Left lung (tissue), 10 donors: ENCODE results near the gene RBM22. TPM values are rescaled to one million over a fixed set of nuclear protein-coding genes. Genes with fewer than 3 reads are reported as not detected.
A peak's percentile ranks its signal among the peaks of the same experiment; 100 is the strongest.

ENCODE experiments used
- ATAC-seq: fragments of 200-7000 bp; cut with Tn5 transposase; one replicate; pipeline ENCODE4 v1.9.1; 2020; ENCODE audit warnings: moderate library complexity
- DNase-seq, 4 donors: peaks; one replicate each; pipeline ENCODE4 v3.0.0-alpha.2; 2013 to 2020
- H3K27ac ChIP-seq, 2 donors: fragments of 200-600 bp; sonication (generic) in 1 of 2; one replicate each; pipeline versions ENCODE4 v1.5.0 to v1.8.0; 2020 to 2021
- H3K27me3 ChIP-seq, 2 donors: fragments of 200-600 bp; sonication (generic) in 1 of 2; one replicate each; pipeline versions ENCODE4 v1.5.0 to v1.8.0; 2020 to 2021
- H3K36me3 ChIP-seq, 2 donors: fragments of 200-600 bp; sonication (generic) in 1 of 2; one replicate each; pipeline versions ENCODE4 v1.5.0 to v1.8.0; 2020 to 2021
- H3K4me1 ChIP-seq, 2 donors: fragments of 200-600 bp; one replicate each; pipeline ENCODE4 v1.8.0; 2021
- H3K4me3 ChIP-seq, 2 donors: fragments of 200-600 bp; sonication (generic) in 1 of 2; one replicate each; pipeline versions ENCODE4 v1.5.0 to v1.8.0; 2020 to 2021; ENCODE audit warnings: mild to moderate bottlenecking in 1 of 2
- H3K9me3 ChIP-seq, 2 donors: fragments of 200-600 bp; sonication (generic) in 1 of 2; one replicate each; pipeline versions ENCODE4 v1.5.0 to v1.8.0; 2020 to 2021
- intact Hi-C, 2 donors: fragments of 100-400 bp; cut with DNase I; formaldehyde crosslinking; loops; one replicate each; pipeline versions ENCODE4 v1.11.2 to v1.14.2; 2022
- polyA plus RNA-seq, 6 donors: library from polyadenylated mRNA; unstranded; fragments of 120-200 nt; gene quantifications; one replicate each; pipeline ENCODE4 v1.2.1, GENCODE V29; 2013; ENCODE audit not compliant: insufficient read length in 6 of 6
- total RNA-seq, 2 donors: library from RNA; stranded (reverse); fragmentation: NEBNext Ultra II Directional; extraction: Animal tissue kit (Norgen Biotek cat#: 25700); gene quantifications; one replicate each; pipeline ENCODE4 v1.2.1, GENCODE V29; 2021
- TF ChIP-seq, protein P1 (sequence below), 2 donors: fragments of 200-600 bp; sonication (generic) in 1 of 2; IDR thresholded peaks; one replicate each; pipeline versions ENCODE4 v1.5.0 to v1.8.0; 2021; ENCODE audit warnings: antibody characterized with exemption in 2 of 2
- donor health status: DM: no; HTN: yes; CAD: no.
- donor health status: DM: no; HTN: no; CAD: no.

The RBM22 gene
- total and polyA plus RNA-seq, 8 donors: 36.4 to 81.0 (median 76.8) TPM

DNA sequence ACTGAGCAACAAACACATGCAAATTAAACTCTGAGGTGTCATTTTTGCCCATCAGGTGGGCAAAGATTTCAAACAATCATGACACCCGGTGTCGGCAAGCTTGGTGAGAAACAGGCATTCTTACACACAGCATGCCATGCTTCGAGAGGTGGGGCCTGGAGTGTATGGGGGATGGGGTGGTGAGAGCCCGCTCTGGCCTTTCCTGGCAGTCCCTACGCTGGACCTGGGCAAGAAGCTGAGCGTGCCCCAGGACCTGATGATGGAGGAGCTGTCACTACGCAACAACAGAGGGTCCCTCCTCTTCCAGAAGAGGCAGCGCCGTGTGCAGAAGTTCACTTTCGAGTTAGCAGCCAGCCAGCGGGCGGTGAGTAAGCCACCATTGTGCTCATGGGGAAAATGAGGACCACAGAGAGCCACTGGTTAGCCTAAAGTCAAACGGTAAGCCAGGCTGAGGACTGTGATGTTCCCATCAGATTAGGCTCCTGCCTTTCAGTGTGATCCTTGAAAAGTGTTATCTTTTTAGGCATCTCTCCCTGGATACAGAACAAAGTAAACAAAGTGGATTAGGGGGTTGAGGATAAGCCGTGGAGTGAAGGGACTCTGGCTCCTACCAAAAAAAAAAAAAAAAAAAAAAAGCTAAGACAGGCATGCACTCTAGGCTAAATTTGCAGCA, 30.5 kb downstream of the RBM22 start:
- Histone ChIP-seq H3K9me3 (no peaks in the 10 kb centered on the region), H3K27ac (no peak overlapping the region), H3K27me3 (peaks cover 5 to 16% of the 10 kb centered on the region in 2 donors), H3K4me1 (peaks cover 10 to 33% of the 10 kb centered on the region in 2 donors), H3K4me3 (no peak overlapping the region), H3K36me3 (no peaks in the 10 kb centered on the region)
- DNase-seq (peak in 1 of 4 donors; percentile 45), ATAC-seq (no peak)
- TF ChIP-seq, protein P1, sequence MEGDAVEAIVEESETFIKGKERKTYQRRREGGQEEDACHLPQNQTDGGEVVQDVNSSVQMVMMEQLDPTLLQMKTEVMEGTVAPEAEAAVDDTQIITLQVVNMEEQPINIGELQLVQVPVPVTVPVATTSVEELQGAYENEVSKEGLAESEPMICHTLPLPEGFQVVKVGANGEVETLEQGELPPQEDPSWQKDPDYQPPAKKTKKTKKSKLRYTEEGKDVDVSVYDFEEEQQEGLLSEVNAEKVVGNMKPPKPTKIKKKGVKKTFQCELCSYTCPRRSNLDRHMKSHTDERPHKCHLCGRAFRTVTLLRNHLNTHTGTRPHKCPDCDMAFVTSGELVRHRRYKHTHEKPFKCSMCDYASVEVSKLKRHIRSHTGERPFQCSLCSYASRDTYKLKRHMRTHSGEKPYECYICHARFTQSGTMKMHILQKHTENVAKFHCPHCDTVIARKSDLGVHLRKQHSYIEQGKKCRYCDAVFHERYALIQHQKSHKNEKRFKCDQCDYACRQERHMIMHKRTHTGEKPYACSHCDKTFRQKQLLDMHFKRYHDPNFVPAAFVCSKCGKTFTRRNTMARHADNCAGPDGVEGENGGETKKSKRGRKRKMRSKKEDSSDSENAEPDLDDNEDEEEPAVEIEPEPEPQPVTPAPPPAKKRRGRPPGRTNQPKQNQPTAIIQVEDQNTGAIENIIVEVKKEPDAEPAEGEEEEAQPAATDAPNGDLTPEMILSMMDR (IDR thresholded peaks at IDR 0.05): no peak
- intact Hi-C loops: no loop called here

DNA sequence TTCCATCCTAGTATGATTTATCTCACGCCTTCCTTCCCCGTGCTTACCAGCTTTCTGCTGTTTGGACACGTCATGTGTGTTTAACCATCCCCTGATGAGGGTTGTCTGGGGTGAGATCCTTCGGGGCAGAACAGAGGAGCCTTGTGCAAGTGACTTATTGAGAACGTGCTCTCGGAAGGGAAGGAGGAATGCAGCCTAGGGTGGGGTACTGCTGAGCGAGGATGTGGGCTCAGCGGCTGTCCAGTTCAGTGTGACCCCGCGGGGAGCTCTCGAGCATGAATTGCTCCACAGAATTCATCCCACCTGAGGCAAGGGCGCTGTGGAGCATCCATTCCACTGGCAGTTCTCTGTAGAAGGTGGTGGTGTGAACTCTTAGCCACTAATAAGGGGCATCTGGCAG, 35.8 kb downstream of the RBM22 start:
- ATAC-seq (no peak), DNase-seq (no peak)
- no peaks in the 10 kb centered on the region for H3K36me3 ChIP-seq
- TF ChIP-seq, protein P1 (IDR thresholded peaks at IDR 0.05): no peak
- H3K4me1 ChIP-seq: no peaks in the 10 kb centered on the region
- no peak overlapping the region for H3K4me3 ChIP-seq
- intact Hi-C loops: no loop called here
- H3K9me3 ChIP-seq: no peaks in the 10 kb centered on the region
- no peaks in the 10 kb centered on the region for H3K27me3 ChIP-seq
- H3K27ac ChIP-seq: no peak overlapping the region

DNA sequence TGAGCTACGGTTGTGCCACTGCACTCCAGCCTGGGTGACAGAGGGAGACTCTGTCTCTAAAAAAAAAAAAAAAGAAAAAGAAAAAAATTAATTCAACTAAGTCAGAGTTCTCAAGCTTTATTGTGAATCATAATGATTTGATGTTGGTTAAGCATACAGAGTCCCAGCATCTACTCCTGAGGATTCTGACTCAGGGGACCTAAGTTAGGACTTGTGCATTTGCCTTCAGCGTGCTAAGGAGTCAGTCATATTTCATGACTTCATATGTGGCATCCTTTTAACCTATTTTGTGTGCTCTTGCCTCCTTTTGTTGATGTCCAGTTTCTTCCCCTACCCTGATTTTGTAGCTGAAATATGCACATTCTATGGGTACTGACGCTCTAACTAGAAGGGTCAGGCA, 36.9 kb downstream of the RBM22 start:
- H3K9me3 ChIP-seq: no peaks in the 10 kb centered on the region
- H3K27ac ChIP-seq: no peak overlapping the region
- DNase-seq: no peak
- TF ChIP-seq, protein P1 (IDR thresholded peaks at IDR 0.05): no peak
- intact Hi-C loops: loop anchor here in 1 of 2 donors (5.0 kb wide), 1 partner anchor 102 kb away; no protein-coding TSS in a partner anchor
- no peaks in the 10 kb centered on the region for H3K36me3 ChIP-seq
- H3K27me3 ChIP-seq: no peaks in the 10 kb centered on the region
- no peak for ATAC-seq
- no peak overlapping the region for H3K4me3 ChIP-seq
- H3K4me1 ChIP-seq: no peaks in the 10 kb centered on the region

DNA sequence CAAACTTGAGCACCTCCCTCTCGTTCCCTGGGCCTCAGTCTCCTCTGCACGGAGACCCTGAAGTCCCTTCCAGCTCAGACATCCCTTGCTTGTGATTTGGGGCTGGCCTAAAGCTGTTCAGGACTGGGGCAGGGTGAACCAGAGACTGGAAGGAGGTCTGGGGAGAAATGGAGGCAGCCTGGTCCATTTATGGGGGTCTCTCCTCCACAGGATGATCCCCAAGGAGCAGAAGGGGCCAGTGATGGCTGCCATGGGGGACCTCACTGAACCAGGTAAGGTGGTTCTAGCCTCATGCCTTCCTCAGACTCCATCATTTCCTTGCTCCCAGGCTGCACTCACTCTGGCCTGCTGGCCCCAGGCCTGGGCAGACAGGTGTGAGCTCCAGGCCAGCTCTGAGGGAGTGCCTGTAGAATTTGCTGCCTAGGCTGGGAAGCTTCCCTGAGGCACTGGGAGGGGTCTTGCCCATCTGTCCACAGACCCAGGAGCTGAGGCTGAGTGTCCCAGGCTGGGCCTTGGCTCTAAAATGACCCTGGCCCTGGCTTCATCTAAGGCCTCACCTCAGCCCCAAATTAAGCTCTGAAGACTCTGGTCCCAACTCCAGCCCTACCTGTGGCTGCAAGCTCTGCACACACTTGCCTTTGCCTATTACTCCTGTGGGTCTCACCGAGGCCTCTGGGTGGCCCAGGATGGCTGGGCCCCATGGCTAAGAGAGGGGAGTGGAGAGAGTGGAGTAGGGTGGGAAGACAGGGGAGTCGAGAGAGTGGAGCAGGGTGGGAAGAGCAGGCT, 37.9 kb downstream of the RBM22 start:
- TF ChIP-seq, protein P1 (IDR thresholded peaks at IDR 0.05): no peak
- no peak overlapping the region for H3K4me3 ChIP-seq
- no peak overlapping the region for H3K27ac ChIP-seq
- H3K4me1 ChIP-seq: no peaks in the 10 kb centered on the region
- no peaks in the 10 kb centered on the region for H3K9me3 ChIP-seq
- intact Hi-C loops: loop anchor here in 1 of 2 donors (5.0 kb wide), 1 partner anchor 101 kb away; no protein-coding TSS in a partner anchor
- ATAC-seq (no peak), DNase-seq (no peak)
- H3K36me3 ChIP-seq: no peaks in the 10 kb centered on the region
- H3K27me3 ChIP-seq: no peaks in the 10 kb centered on the region
